ENCODE measurements around the gene ADGRV1. TPM values are rescaled to one million over a fixed set of nuclear protein-coding genes. Genes with fewer than 3 reads are reported as not detected.

Gene ADGRV1
- total and polyA plus RNA-seq, 2 donors (not counting 3 experiments of a cell fraction or from before 2014, with no cell fraction given): 0.11 to 0.55 TPM

GRCh38 chr5:90967851-90968250 lies 409.3 kb downstream of the ADGRV1 start:
- no peaks in the 10 kb centered on the region for H3K79me2 ChIP-seq (ENCODE audit: control insufficient read depth, insufficient read depth, low read length)
- no peak for TF ChIP-seq POLR2A (IDR thresholded peaks at IDR 0.05; ENCODE audit: low read depth, low read length)
- TF ChIP-seq FOS (IDR thresholded peaks at IDR 0.05; ENCODE audit: borderline replicate concordance, insufficient read depth, low read length): no peak
- no peak for TF ChIP-seq MAX (IDR thresholded peaks at IDR 0.05; ENCODE audit: insufficient read depth, insufficient read length)
- no peak for TF ChIP-seq GATA2 (IDR thresholded peaks at IDR 0.05; ENCODE audit: insufficient read depth, insufficient read length, low read depth, low read length)
- TF ChIP-seq MYC (IDR thresholded peaks at IDR 0.05; ENCODE audit: low read depth, low read length): no peak
- no peak for TF ChIP-seq CTCF (IDR thresholded peaks at IDR 0.05; ENCODE audit: extremely low read depth in 1 of 2, insufficient read depth in 1 of 2, low read depth in 1 of 2, low read length in 2 of 2)
- TF ChIP-seq JUN (IDR thresholded peaks at IDR 0.05; ENCODE audit: borderline replicate concordance, insufficient read depth, insufficient read length, low read depth): no peak
- no peak for TF ChIP-seq EZH2 (IDR thresholded peaks at IDR 0.05; ENCODE audit: borderline replicate concordance, low read depth, low read length, severe bottlenecking)
- TF ChIP-seq POLR2AphosphoS5 (IDR thresholded peaks at IDR 0.05; ENCODE audit: insufficient read depth, low read depth, low read length): no peak
- dilution Hi-C loops (cut with MboI; ENCODE audit: extremely low pct_ligation_motif_present, low sequenced_read_pairs) (no loop called here), intact Hi-C loops (cut with micrococcal nuclease) (loop anchor here (1.0 to 10.0 kb wide), 7 partner anchors 35 to 443 kb away; partner anchors contain the start of genes ARRDC3 and LYSMD3)
- no peak overlapping the region for H3K4me3 ChIP-seq (replicated peaks in 1 of 3; ENCODE audit: insufficient read depth in 1 of 3, low read depth in 1 of 3, low read length in 3 of 3)
- H3K9ac ChIP-seq (replicated peaks; ENCODE audit: extremely low read depth, insufficient read depth, low read length): peak overlapping the region; percentile 7
- no peaks in the 10 kb centered on the region for H3K9me3 ChIP-seq (replicated peaks; ENCODE audit: control insufficient read depth, insufficient read depth, low read length)
- H3K4me2 ChIP-seq (ENCODE audit: insufficient read depth, low read length): peak overlapping the region; percentile 27
- ChIA-PET CTCF (interaction anchor here (0.9 to 2.8 kb wide), 9 partner anchors 12 to 417 kb away, joined by 3 to 11 read pairs (median 7); partner anchors contain the start of gene ARRDC3), POLR2A (interaction anchor here (1.2 to 1.6 kb wide), 2 partner anchors 11 to 415 kb away, joined by 4 read pairs; partner anchors contain the start of gene ARRDC3)
- no peaks in the 10 kb centered on the region for H3K36me3 ChIP-seq (ENCODE audit: control insufficient read depth in 2 of 2, extremely low read depth in 1 of 2, insufficient read depth in 2 of 2, low read length in 2 of 2)
- DNase-seq (ENCODE audit: low read depth, low spot score) (peak; percentile 87), FAIRE-seq (no peak)
- H3K27ac ChIP-seq (ENCODE audit: insufficient read depth, low read depth, low read length): peak overlapping the region; percentile 57
- BruUV-seq (replicated peaks): no TSS peak
- H2AFZ ChIP-seq (ENCODE audit: low read depth, low read length): peak overlapping the region; percentile 20
- no peaks in the 10 kb centered on the region for H4K20me1 ChIP-seq (replicated peaks; ENCODE audit: control insufficient read depth, extremely low read depth, insufficient read depth, low read length)
- H3K4me1 ChIP-seq (ENCODE audit: control insufficient read depth, extremely low read depth, insufficient read depth, low read length): peaks cover 36% of the 10 kb centered on the region
- no peaks in the 10 kb centered on the region for H3K9me1 ChIP-seq (replicated peaks; ENCODE audit: control insufficient read depth, extremely low read depth, insufficient read depth, low read length)
- no peaks in the 10 kb centered on the region for H3K27me3 ChIP-seq (ENCODE audit: control insufficient read depth in 2 of 2, insufficient read depth in 2 of 2, low read length in 2 of 2)
